RWPE2 (cell line): ENCODE results near the gene RNASE13.
"Not testable (repeated sequence)": the region's sequence is repeated elsewhere in the genome, so short reads cannot be mapped to it uniquely, and the experiment has no call there.

Experiments
- ATAC-seq: fragments of 200-7000 bp; cut with Tn5 transposase; 3 replicates; pipeline ENCODE4 v1.9.1; 2021; ENCODE audit warnings: low read depth
- DNase-seq: peaks from one replicate; pipeline ENCODE4 v3.0.0-alpha.2; 2020; ENCODE audit warnings: low spot score
- H3K27ac ChIP-seq: fragments of 450-650 bp; 2 replicates; pipeline ENCODE4 v1.5.1; 2017; ENCODE audit warnings: mild to moderate bottlenecking; ENCODE audit not compliant: poor library complexity, severe bottlenecking
- H3K27me3 ChIP-seq: fragments of 250-450 bp; sonication (Bioruptor Pico); 2 replicates; pipeline ENCODE4 v1.5.1; 2021; ENCODE audit warnings: mild to moderate bottlenecking, moderate library complexity; ENCODE audit not compliant: insufficient read depth, poor library complexity, severe bottlenecking
- H3K36me3 ChIP-seq: fragments of 250-450 bp; sonication (Bioruptor Pico); 2 replicates; pipeline ENCODE4 v1.5.1; 2020; ENCODE audit warnings: low read depth, mild to moderate bottlenecking, moderate library complexity
- H3K4me1 ChIP-seq: fragments of 250-450 bp; sonication (Bioruptor Pico); 2 replicates; pipeline ENCODE4 v1.5.1; 2021; ENCODE audit warnings: mild to moderate bottlenecking, moderate library complexity; ENCODE audit not compliant: insufficient read depth, poor library complexity, severe bottlenecking
- H3K4me3 ChIP-seq: fragments of 250-450 bp; sonication (Bioruptor Pico); 2 replicates; pipeline ENCODE4 v1.5.1; 2021; ENCODE audit warnings: mild to moderate bottlenecking, moderate library complexity; ENCODE audit not compliant: severe bottlenecking
- H3K9me3 ChIP-seq: fragments of 250-450 bp; sonication (Bioruptor Pico); 2 replicates; pipeline ENCODE4 v1.5.1; 2021; ENCODE audit warnings: mild to moderate bottlenecking, moderate library complexity; ENCODE audit not compliant: severe bottlenecking
- TF ChIP-seq, protein P1 (sequence below): fragments of 450-650 bp; IDR thresholded peaks from one replicate; pipeline ENCODE4 v1.5.1; 2017; ENCODE audit warnings: mild to moderate bottlenecking, moderate library complexity; ENCODE audit not compliant: poor library complexity, severe bottlenecking

Gene RNASE13

DNA sequence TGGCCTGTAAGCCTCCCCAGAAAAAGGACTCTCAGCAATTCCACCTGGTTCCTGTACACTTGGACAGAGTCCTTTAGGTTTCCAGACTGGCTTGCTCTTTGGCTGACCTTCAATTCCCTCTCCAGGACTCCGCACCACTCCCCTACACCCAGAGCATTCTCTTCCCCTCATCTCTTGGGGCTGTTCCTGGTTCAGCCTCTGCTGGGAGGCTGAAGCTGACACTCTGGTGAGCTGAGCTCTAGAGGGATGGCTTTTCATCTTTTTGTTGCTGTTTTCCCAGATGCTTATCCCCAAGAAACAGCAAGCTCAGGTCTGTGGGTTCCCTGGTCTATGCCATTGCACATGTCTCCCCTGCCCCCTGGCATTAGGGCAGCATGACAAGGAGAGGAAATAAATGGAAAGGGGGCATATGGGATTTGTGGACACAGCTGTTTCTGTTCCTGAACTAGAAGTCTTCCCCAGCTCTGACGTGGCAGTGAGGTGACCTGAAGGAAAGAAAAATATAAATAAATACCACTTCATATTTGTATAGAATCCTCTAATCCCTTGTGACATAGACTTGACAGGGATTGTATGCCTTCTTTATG, 8.9 kb upstream of the RNASE13 start:
- no peak overlapping the region for H3K4me3 ChIP-seq
- no peak for DNase-seq
- H3K27me3 ChIP-seq, result no peaks in the 10 kb centered on the region
- peaks cover 33% of the 10 kb centered on the region for H3K4me1 ChIP-seq
- H3K27ac ChIP-seq, result no peak overlapping the region
- H3K36me3 ChIP-seq, result no peaks in the 10 kb centered on the region
- TF ChIP-seq, protein P1, sequence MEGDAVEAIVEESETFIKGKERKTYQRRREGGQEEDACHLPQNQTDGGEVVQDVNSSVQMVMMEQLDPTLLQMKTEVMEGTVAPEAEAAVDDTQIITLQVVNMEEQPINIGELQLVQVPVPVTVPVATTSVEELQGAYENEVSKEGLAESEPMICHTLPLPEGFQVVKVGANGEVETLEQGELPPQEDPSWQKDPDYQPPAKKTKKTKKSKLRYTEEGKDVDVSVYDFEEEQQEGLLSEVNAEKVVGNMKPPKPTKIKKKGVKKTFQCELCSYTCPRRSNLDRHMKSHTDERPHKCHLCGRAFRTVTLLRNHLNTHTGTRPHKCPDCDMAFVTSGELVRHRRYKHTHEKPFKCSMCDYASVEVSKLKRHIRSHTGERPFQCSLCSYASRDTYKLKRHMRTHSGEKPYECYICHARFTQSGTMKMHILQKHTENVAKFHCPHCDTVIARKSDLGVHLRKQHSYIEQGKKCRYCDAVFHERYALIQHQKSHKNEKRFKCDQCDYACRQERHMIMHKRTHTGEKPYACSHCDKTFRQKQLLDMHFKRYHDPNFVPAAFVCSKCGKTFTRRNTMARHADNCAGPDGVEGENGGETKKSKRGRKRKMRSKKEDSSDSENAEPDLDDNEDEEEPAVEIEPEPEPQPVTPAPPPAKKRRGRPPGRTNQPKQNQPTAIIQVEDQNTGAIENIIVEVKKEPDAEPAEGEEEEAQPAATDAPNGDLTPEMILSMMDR, result no peak
- no peak for ATAC-seq
- H3K9me3 ChIP-seq, result no peaks in the 10 kb centered on the region

DNA sequence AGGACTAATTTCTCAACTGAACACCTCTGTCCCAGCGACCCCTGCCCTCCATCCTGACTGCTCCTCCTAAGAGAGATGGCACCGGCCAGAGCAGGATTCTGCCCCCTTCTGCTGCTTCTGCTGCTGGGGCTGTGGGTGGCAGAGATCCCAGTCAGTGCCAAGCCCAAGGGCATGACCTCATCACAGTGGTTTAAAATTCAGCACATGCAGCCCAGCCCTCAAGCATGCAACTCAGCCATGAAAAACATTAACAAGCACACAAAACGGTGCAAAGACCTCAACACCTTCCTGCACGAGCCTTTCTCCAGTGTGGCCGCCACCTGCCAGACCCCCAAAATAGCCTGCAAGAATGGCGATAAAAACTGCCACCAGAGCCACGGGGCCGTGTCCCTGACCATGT, 8.3 kb upstream of the RNASE13 start:
- TF ChIP-seq, protein P1, result no peak
- DNase-seq (no peak), ATAC-seq (no peak)
- no peaks in the 10 kb centered on the region for H3K36me3 ChIP-seq
- H3K4me1 ChIP-seq, result peaks cover 33% of the 10 kb centered on the region
- H3K4me3 ChIP-seq, result no peak overlapping the region
- no peaks in the 10 kb centered on the region for H3K9me3 ChIP-seq
- H3K27me3 ChIP-seq, result no peaks in the 10 kb centered on the region
- H3K27ac ChIP-seq, result peak overlapping the region; percentile 83

DNA sequence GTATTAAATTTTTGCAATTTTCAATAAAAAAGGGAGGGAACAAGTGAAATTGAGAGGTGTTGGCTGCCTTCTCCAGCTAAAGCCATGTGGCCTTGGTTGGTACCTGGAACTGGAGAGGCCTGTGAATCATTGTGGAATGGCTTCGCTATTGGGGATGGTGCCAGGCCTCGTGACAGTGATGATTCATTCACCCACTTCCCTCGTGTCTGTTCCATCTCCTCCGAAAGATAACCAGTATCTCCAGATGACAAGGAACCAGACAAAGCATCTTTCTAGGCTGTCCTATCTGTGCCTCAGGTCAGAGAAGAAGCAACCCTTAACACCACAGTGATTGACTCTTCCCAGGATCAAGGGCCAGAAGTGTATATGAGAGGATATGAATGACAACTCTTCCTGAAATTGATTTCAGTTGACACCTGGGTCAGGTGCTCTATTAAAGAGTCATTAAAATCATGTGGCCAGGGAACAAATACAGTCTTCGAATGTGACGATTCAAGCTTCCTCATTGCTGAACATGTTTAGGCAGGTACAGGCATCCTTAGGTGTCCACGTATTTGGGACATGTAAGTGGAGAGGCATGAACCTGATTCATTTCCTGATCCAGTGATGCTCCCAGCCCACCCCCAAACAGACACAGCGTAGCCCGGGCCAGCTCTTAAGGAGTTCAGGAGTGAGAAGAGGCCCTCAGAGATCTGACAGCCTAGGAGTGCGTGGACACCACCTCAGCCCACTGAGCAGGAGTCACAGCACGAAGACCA, 7.2 kb upstream of the RNASE13 start, which contains the start of gene RNASE7:
RNASE7 (plus strand) TSS at position 687 of the 758 bp plus-strand sequence. CDS start 631 bp downstream, outside the sequence.
- ATAC-seq (peak; percentile 92), DNase-seq (peak; percentile 86)
- Histone ChIP-seq H3K4me1 (peaks cover 33% of the 10 kb centered on the region), H3K4me3 (peak within 1 kb of the TSS; percentile 5), H3K9me3 (no peaks in the 10 kb centered on the region), H3K27ac (peak within 1 kb of the TSS; percentile 83), H3K36me3 (no peaks in the 10 kb centered on the region), H3K27me3 (no peaks in the 10 kb centered on the region)
- TF ChIP-seq, protein P1, result no peak

DNA sequence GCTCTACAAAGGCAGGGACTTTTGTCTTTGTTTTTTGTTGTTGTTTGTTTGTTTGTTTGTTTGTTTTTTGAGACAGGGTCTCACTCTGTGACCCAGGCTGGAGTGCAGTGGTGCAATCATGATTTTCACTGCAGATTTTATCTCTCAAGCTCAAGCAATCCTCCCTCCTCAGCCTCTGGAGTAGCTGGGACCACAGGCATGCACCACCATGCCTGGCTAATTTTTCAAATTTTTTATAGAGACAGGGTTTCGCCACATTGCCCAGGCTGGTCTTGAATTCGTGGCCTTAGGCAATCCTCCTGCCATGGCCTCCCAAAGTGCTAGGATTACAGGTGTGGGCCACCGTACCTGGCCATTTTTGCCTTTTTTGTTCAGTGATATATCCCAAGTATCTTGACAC, 6.3 kb upstream of the RNASE13 start:
- not testable (repeated sequence) for H3K27me3 ChIP-seq, H3K4me3 ChIP-seq, H3K36me3 ChIP-seq, ATAC-seq, DNase-seq, H3K9me3 ChIP-seq
- Histone ChIP-seq H3K27ac (peak overlapping the region; percentile 83), H3K4me1 (peaks cover 33% of the 10 kb centered on the region)

DNA sequence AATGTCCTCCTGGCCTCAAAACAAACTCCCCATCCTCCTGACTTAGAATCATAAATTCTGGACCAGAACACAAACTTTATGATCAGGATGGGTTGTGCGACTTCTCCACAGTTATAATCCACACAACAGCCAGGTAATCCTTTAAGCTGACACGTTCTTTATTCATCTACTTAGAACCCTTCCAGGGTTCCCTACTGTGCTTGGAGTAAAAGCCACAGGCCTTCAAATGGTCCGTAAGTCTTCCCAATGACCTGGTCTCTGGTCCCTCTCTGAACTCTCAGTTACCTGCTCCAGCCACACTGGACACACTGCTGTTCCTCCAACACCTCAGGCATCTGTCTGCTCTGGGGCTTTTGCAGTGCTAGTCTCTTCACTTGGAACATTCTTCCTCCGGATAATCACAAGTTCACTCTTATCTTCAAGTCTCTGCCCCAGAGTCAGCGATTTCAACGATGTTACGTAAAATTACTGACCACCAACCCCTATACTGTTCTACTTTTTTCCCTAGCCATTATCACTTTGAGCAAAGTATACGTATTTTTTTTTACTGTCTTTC, 5.8 kb upstream of the RNASE13 start:
- TF ChIP-seq, protein P1, result peak; percentile 78
- Histone ChIP-seq H3K27ac (peak overlapping the region; percentile 83), H3K4me3 (no peak overlapping the region), H3K27me3 (no peaks in the 10 kb centered on the region), H3K4me1 (peaks cover 33% of the 10 kb centered on the region), H3K9me3 (no peaks in the 10 kb centered on the region), H3K36me3 (no peaks in the 10 kb centered on the region)
- DNase-seq (no peak), ATAC-seq (no peak)
